ENCODE results near the gene VWA3B. TPM values are rescaled to one million over a fixed set of nuclear protein-coding genes. Genes with fewer than 3 reads are reported as not detected.

Gene VWA3B
- total and polyA plus RNA-seq, 2 donors (not counting 3 experiments of a cell fraction or from before 2014, with no cell fraction given): not detected

DNA sequence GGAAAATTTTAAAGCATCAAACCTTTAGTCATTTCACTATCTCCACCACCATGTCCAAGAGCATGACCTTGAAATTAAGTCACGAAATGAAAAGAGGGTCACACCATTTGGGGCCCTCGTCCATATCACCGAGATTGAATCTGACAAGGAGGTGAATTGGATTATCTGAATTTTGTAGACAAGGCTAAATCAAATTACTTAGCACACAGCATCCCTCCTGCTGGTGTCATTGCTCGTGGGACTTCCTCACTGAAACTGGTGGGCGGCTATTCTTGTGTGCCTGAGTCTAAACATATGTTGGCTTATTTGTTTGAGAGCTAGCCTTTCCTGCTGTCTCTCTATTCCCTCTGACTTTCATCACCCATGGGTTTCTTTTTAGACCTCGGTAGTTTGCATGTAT is 194.6 kb downstream of the VWA3B start:
- Histone ChIP-seq H3K9ac (replicated peaks; ENCODE audit: extremely low read depth, insufficient read depth, low read length) (no peak overlapping the region), H3K9me1 (replicated peaks; ENCODE audit: control insufficient read depth, extremely low read depth, insufficient read depth, low read length) (no peaks in the 10 kb centered on the region), H3K9me3 (replicated peaks; ENCODE audit: control insufficient read depth, insufficient read depth, low read length) (no peaks in the 10 kb centered on the region), H3K4me2 (ENCODE audit: insufficient read depth, low read length) (no peak overlapping the region), H2AFZ (ENCODE audit: low read depth, low read length) (no peak overlapping the region), H3K27me3 (ENCODE audit: control insufficient read depth in 2 of 2, insufficient read depth in 2 of 2, low read length in 2 of 2) (peaks cover 17 to 31% of the 10 kb centered on the region in 2 experiments), H3K4me1 (ENCODE audit: control insufficient read depth, extremely low read depth, insufficient read depth, low read length) (peaks cover 3% of the 10 kb centered on the region), H3K36me3 (ENCODE audit: control insufficient read depth in 2 of 2, extremely low read depth in 1 of 2, insufficient read depth in 2 of 2, low read length in 2 of 2) (no peaks in the 10 kb centered on the region), H3K27ac (ENCODE audit: insufficient read depth, low read depth, low read length) (no peak overlapping the region), H3K4me3 (replicated peaks in 1 of 3; ENCODE audit: insufficient read depth in 1 of 3, low read depth in 1 of 3, low read length in 3 of 3) (no peak overlapping the region), H3K79me2 (ENCODE audit: control insufficient read depth, insufficient read depth, low read length) (no peaks in the 10 kb centered on the region), H4K20me1 (replicated peaks; ENCODE audit: control insufficient read depth, extremely low read depth, insufficient read depth, low read length) (no peaks in the 10 kb centered on the region)
- TF ChIP-seq FOS (IDR thresholded peaks at IDR 0.05; ENCODE audit: borderline replicate concordance, insufficient read depth, low read length) (no peak), EZH2 (IDR thresholded peaks at IDR 0.05; ENCODE audit: borderline replicate concordance, low read depth, low read length, severe bottlenecking) (no peak), POLR2A (IDR thresholded peaks at IDR 0.05; ENCODE audit: low read depth, low read length) (no peak), JUN (IDR thresholded peaks at IDR 0.05; ENCODE audit: borderline replicate concordance, insufficient read depth, insufficient read length, low read depth) (no peak), MAX (IDR thresholded peaks at IDR 0.05; ENCODE audit: insufficient read depth, insufficient read length) (no peak), GATA2 (IDR thresholded peaks at IDR 0.05; ENCODE audit: insufficient read depth, insufficient read length, low read depth, low read length) (no peak), CTCF (IDR thresholded peaks at IDR 0.05; ENCODE audit: extremely low read depth in 1 of 2, insufficient read depth in 1 of 2, low read depth in 1 of 2, low read length in 2 of 2) (no peak), MYC (IDR thresholded peaks at IDR 0.05; ENCODE audit: low read depth, low read length) (no peak)
- intact Hi-C loops (cut with micrococcal nuclease): no loop called here
- BruUV-seq (replicated peaks): no TSS peak
- DNase-seq (ENCODE audit: low read depth, low spot score) (no peak), FAIRE-seq (no peak)
- ChIA-PET POLR2A (no interaction called here), CTCF (no interaction called here)
- dilution Hi-C loops (cut with MboI; ENCODE audit: extremely low pct_ligation_motif_present, low sequenced_read_pairs): no loop called here

Data from endothelial cell of umbilical vein (primary cell).